ENCODE data around the gene ADCY10. TPM values are rescaled to one million over a fixed set of nuclear protein-coding genes. Genes with fewer than 3 reads are reported as not detected.

ADCY10 gene
- total RNA-seq, 1 experiment from 2014 or later, result 0.20 TPM

DNA sequence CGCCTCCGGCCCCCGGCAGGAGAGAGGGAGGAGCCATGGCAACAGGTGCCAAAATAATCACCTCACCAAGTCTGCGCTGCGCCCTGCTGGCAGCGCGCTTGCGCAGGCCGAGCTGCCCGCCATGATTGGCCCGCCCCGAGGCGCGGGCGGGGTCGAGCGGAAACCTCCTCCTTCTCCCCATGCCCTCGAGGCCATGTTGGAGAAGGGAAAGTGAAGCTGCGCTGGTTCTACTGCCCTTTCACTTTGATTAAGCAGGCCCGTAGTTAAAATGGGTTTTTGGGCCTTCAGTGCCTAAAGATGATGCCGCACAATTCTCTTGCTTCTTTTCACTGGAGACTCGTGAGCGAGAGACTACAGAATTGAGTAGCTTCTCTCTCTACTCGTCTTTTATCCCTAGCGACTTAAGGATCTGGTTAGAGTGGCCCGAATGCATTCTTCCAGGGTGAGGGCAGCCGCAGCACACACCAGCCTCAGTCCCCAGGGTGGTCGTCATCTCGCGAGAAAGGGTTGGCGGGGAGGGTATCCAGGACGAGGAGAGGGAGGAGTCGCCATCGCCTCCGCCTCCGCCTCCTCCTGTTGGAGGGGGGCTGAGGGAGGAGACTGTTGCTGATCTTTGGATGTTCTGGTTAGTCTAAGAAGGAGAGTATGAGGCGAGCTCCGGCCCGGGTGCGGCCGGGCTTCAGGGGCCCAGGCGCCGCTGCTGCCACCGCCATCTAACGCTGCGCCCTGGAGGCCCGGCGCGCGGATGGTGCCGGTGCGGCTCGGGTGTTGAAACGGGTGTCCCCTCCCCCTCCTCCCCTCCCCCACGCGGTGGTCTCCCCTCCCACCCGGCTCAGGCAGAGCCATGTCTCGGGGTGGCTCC, 22.4 kb upstream of the ADCY10 start, which contains the start of gene DCAF6:
TSS of gene DCAF6 (plus strand) at position 616 of the 862 bp plus-strand sequence. CDS start at position 845, 229 bp downstream.
- Histone ChIP-seq H3K23ac (ENCODE audit: insufficient read length, low read depth, low read length) (no peak within 1 kb of the TSS), H2AFZ (ENCODE audit: low read length) (peak within 1 kb of the TSS; percentile 82), H3K56ac (ENCODE audit: insufficient read length, low read depth, low read length) (peak within 1 kb of the TSS; percentile 2), H4K91ac (ENCODE audit: insufficient read length, low read depth, low read length) (no peak within 1 kb of the TSS), H3K9ac (ENCODE audit: extremely low read depth, insufficient read length, low read length) (peak within 1 kb of the TSS; percentile 94), H2BK20ac (ENCODE audit: low read depth, low read length, poor library complexity, severe bottlenecking) (no peak within 1 kb of the TSS), H3K23me2 (ENCODE audit: insufficient read length, low read depth, low read length, poor library complexity, severe bottlenecking) (peaks cover 11% of the 10 kb centered on the region), H2AK5ac (ENCODE audit: insufficient read length, low read length) (no peak within 1 kb of the TSS), H2BK15ac (ENCODE audit: low read depth, low read length) (no peak within 1 kb of the TSS), H4K5ac (ENCODE audit: insufficient read length, low read depth, low read length) (peak within 1 kb of the TSS; percentile 29), H2BK120ac (ENCODE audit: low read depth, low read length, poor library complexity, severe bottlenecking) (no peak within 1 kb of the TSS), H2BK12ac (ENCODE audit: insufficient read length, low read depth, low read length) (no peak within 1 kb of the TSS), H3K18ac (ENCODE audit: insufficient read length, low read depth, low read length) (peak within 1 kb of the TSS; percentile 98), H3K27me3 (ENCODE audit: insufficient read depth, low read length) (no peaks in the 10 kb centered on the region), H3K9me3 (ENCODE audit: control insufficient read depth, low read depth, low read length) (no peaks in the 10 kb centered on the region), H3K27ac (ENCODE audit: insufficient read length, low read depth, low read length) (peak within 1 kb of the TSS; percentile 52), H3K79me2 (ENCODE audit: insufficient read depth, low read length) (peaks cover 5% of the 10 kb centered on the region; the same call in 1 of the 2 replicates), H2BK5ac (ENCODE audit: insufficient read length, low read length) (no peak within 1 kb of the TSS), H3K4me2 (ENCODE audit: insufficient read depth, insufficient read length, low read length) (peak within 1 kb of the TSS; percentile 87), H3K4ac (ENCODE audit: low read depth, low read length) (no peak within 1 kb of the TSS; the same call in 1 of the 2 replicates), H3T11ph (ENCODE audit: low read length) (peak within 1 kb of the TSS; percentile 84), H3K4me1 (ENCODE audit: insufficient read depth, low read length) (0 out of 2 replicates have a peak, but pooled peaks cover 3% of the 10 kb centered on the region), H3K79me1 (ENCODE audit: insufficient read depth, low read depth, low read length, poor library complexity, severe bottlenecking) (no peaks in the 10 kb centered on the region), H3K14ac (ENCODE audit: insufficient read depth, low read length) (peak within 1 kb of the TSS; percentile 92), H4K20me1 (ENCODE audit: control insufficient read depth, insufficient read depth, insufficient read length) (no peaks in the 10 kb centered on the region), H4K8ac (replicated peaks; ENCODE audit: insufficient read length, low read depth, low read length) (no peak within 1 kb of the TSS)
- H3K36me3 Mint-ChIP-seq (ENCODE audit: insufficient read depth in 1 of 3, low read depth in 3 of 3), result no peaks in the 10 kb centered on the region; a peak in 2 of 7 replicates
- peak; percentile 98 for DNase-seq
- TF ChIP-seq, protein P1, sequence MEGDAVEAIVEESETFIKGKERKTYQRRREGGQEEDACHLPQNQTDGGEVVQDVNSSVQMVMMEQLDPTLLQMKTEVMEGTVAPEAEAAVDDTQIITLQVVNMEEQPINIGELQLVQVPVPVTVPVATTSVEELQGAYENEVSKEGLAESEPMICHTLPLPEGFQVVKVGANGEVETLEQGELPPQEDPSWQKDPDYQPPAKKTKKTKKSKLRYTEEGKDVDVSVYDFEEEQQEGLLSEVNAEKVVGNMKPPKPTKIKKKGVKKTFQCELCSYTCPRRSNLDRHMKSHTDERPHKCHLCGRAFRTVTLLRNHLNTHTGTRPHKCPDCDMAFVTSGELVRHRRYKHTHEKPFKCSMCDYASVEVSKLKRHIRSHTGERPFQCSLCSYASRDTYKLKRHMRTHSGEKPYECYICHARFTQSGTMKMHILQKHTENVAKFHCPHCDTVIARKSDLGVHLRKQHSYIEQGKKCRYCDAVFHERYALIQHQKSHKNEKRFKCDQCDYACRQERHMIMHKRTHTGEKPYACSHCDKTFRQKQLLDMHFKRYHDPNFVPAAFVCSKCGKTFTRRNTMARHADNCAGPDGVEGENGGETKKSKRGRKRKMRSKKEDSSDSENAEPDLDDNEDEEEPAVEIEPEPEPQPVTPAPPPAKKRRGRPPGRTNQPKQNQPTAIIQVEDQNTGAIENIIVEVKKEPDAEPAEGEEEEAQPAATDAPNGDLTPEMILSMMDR (conservative IDR thresholded peaks at IDR 0.05), result no peak
- peaks cover 19 to 22% of the 10 kb centered on the region in 2 experiments for H3K4me1 Mint-ChIP-seq
- WGBS (ENCODE audit: extremely low coverage, insufficient read length, low lambda C conversion rate), result no CpG with 5 or more reads among the region's 58 CpGs
- H3K27ac Mint-ChIP-seq, result peak within 1 kb of the TSS; percentile 100
- no peaks in the 10 kb centered on the region for H3K27me3 Mint-ChIP-seq (ENCODE audit: low read depth)
- peak within 1 kb of the TSS; percentile 88 to 97 for H3K4me3 Mint-ChIP-seq
- peaks cover 0 to 3% of the 10 kb centered on the region in 2 experiments; a peak in 1 of 5 replicates for H3K9me3 Mint-ChIP-seq

All from H9 (cell line).